Inflammatory macrophage treated with lipopolysaccharide for 1 hour (primary cell): Measurements from ENCODE around the gene SACS.

Experiments
- DNase-seq, 2 donors: peaks; one replicate each; pipeline ENCODE4 v3.0.0-alpha.2; 2020 to 2022

Gene SACS

GRCh38 chr13:23288564-23288963, 144.9 kb downstream of the SACS start:
- no peak for DNase-seq

- DNase-seq = no peak
Measured at GRCh38 chr13:23279321-23279720, 154.2 kb downstream of the SACS start.
